Stimulated activated CD4-positive, alpha-beta T cell treated with anti-CD3 and anti-CD28 coated beads, Interleukin-1b, Interleukin-23, amount 100 ng/mL, for 48 hours (primary cell): ENCODE data around the gene ZNF148.

ENCODE experiments used
- DNase-seq: peaks from one replicate; pipeline ENCODE4 v3.0.0-alpha.2; 2020

Gene ZNF148

DNA sequence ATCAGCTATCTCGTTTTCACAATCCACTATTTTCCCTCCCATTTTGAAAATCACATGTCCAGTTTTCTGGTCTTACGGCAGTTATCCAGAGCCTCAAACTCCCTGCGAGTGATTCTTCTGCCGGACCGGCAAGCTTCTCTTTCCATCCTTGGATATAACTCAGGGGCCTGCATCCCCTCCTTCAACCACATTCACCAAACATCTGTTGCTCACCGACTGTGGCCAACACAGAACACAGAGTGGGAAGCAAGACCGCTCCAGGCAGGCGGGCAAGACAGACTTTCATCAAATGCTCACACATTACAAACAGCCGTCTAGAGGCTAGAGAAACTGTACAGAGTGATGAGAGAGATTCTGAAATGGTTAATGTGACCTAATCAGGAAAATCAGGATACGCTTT, 154.9 kb downstream of the ZNF148 start:
- no peak for DNase-seq

- no peak for DNase-seq
Measured at GRCh38 chr3:125219261-125219701, 155.8 kb downstream of the ZNF148 start.

GRCh38 chr3:125214738-125215137, 160.4 kb downstream of the ZNF148 start:
- no peak for DNase-seq

GRCh38 chr3:125213946-125214542, 161.1 kb downstream of the ZNF148 start:
- no peak for DNase-seq

DNA sequence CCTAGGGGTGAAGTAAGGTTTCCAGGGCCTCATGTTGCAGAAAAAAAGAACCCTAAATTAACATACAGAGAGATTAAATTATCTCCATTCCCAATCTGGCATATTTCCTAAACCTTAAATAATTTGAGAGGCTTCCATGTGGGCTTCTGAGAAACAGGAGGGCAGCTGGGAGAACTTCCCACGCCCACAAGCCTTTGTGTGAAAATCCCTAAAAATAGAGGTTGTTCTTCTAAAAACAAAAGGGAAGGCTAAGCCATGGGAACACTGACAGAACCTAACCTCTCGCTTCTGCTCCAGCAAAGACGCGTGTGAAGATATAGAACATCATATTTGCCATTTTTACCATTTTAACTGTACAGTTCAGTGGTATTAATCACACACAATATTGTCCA, 161.8 kb downstream of the ZNF148 start:
- DNase-seq: no peak

DNA sequence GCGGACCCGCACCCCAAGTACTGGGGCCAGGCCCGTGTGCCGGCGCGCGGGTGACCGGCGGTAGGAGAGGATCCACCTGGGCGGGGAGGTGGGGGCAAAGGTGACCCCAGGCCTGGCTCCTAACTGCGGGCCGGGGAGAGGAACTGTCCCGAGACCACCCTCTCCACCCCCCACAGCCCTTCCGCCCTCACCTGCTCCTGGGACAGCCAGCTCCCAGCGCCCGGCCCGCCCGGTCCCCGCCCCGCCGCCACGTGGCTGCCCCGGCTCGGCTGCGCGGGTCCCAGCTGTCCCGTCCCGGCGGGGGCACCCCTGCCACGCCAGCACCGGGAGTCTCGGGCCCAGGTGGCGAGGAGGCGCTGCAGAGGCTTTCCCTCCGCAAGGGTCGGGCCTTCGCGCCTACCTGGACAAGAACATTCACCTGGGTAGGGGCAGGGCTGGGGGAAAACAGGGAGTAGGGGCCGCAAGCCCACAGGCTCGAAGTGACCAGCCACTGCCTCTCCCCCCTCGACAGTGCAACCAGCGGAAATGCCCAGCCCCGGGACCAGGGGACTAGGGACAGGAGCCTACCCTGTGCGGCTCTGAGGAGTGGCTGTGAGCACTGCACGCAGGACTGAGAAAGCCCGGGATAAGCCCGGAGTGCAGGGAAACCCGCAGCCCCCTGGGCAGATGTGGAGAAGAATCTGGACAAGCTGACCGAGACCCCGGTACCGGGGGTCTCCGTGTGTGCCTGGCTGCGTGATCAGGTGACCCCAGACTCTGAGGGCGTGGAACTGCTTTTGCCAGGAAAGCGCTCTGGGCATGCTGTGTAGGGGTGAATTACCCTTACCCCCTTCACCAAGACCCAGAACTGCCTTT, 162.4 kb downstream of the ZNF148 start, which contains the start of gene SLC12A8:
Gene SLC12A8, minus strand, starts transcription at position 240 of the 855 bp plus-strand sequence. CDS start 1,399 bp downstream, outside the sequence.
- no peak for DNase-seq

- no peak for DNase-seq
Measured at GRCh38 chr3:125212091-125212508, 163.0 kb downstream of the ZNF148 start.

DNA sequence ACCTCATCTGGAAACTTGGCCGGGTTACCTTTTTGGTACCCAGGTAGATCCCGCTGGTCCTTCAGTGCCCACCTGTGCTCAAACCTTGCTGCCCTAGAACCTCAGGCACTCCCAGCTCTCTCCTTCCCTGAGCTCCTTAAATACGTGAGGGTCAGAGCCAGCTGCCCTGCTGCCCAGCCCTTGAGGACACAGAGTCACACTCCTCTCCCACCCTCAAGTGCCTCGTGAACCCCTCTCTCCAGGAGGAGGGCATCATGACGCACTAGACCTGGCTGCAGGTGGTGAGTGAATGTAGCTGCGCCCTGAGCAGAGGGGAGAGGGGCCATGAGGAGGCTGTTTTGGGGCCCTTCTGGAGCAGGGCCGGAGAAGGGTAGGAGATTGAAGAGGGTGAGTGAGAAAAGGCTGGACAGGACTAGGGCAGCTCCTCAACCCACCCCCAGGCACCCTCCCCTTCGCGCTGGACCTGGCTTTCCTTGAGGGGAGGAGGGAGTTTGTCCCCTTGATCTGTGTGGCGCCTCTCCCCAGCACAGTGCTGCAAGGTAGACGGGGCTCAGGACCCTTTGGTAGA, 163.5 kb downstream of the ZNF148 start:
- DNase-seq: no peak

GRCh38 chr3:125207949-125208568, 167.1 kb downstream of the ZNF148 start:
- no peak for DNase-seq

GRCh38 chr3:125207507-125207906, 167.6 kb downstream of the ZNF148 start:
- no peak for DNase-seq

DNA sequence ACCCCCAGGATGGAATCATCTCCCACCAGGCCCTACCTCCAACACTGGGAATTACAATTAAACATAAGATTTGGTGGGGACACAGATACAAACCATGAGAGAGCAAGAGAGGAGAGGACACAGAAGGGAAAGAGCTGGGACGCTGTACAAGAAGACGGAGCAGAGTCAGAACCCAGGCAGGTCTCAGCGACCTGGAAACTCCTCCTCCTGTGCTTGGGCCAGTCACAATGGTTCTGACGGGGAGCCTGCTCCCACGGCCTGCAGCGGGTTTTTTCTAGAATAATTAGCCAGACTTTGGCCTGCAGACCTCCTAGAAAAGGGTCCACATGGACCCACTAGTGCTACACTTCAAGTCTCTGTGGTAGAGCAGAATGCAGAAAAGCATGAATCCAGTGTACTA, 168.2 kb downstream of the ZNF148 start:
- DNase-seq: no peak

- DNase-seq: no peak
Measured at GRCh38 chr3:125203731-125204130, 171.4 kb downstream of the ZNF148 start.

GRCh38 chr3:125202197-125202596, 172.9 kb downstream of the ZNF148 start:
- DNase-seq: no peak

- no peak for DNase-seq
Measured at GRCh38 chr3:125200731-125201139, 174.4 kb downstream of the ZNF148 start.

DNA sequence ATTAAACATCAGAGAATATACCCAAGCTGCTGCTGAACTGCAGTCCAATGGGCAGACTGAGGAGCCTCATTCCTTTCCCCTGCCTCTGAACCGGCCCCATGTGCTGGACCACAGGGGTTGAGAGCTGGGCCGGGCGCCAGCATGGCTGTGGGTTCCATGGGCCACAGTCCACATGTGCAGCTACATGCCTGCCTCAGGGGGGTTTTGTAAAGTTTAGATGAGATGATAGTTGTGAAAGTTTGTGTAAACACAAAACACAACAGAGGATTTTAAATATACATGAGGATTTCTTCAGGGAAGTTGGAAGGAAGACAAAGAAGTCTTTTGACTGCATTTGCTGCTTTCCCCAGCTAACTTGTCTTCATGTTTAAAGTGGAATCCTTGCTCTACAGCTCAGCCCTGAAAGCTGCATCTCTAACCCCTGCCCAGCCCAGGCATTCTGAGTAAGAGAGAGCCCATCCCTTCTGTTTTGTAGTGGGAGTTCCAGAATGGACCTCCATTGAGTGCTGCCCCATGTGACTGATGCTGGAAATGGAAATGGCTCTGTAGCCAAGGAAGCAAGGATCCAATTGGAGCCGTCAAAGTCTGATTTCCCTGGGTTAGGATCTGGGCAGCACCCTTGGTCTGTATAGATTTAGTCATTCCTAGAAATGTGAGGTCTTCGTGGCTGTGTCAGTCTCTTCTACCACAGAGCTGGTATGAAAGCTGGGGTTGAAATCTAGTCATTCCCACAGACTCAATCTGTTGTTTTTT, 180.1 kb downstream of the ZNF148 start:
- DNase-seq: no peak

DNA sequence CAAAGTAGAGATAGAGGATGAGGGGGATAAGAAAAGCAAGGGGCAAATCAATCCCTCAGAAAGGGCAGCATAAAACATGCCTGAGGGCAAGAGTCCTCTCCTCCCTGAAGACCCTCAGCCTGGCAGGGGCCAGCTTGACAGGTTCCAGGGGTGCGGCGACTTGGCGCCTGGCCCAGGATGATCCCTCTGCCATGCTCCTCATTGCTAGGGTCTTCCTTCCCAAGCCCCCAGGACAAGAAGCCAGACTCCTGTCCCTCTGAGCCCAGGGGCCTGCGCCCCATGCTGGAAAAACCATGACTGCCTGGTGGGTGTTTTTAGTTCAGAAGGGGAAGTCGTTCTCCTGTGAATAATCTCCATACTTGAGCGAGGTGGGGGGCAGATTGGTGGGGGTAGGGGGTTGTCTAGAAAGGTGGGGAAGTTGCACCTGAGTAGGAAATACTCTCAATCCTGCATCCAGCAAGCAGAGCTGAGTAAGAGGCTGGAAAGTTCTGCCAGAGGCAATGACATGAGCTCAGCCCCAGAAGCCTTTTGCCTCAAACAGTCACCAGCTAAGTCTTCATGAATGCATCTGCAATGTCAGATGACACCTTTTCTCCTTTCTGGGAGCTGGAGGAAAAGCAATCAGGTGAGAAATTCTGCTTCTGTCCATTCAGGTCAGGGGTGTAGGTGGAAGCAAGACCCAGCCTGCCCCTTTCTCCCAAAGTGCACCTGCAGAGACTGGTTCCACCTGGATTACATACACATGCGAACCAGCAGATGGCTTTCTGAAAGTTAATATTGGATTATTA, 180.9 kb downstream of the ZNF148 start:
- DNase-seq: no peak

DNA sequence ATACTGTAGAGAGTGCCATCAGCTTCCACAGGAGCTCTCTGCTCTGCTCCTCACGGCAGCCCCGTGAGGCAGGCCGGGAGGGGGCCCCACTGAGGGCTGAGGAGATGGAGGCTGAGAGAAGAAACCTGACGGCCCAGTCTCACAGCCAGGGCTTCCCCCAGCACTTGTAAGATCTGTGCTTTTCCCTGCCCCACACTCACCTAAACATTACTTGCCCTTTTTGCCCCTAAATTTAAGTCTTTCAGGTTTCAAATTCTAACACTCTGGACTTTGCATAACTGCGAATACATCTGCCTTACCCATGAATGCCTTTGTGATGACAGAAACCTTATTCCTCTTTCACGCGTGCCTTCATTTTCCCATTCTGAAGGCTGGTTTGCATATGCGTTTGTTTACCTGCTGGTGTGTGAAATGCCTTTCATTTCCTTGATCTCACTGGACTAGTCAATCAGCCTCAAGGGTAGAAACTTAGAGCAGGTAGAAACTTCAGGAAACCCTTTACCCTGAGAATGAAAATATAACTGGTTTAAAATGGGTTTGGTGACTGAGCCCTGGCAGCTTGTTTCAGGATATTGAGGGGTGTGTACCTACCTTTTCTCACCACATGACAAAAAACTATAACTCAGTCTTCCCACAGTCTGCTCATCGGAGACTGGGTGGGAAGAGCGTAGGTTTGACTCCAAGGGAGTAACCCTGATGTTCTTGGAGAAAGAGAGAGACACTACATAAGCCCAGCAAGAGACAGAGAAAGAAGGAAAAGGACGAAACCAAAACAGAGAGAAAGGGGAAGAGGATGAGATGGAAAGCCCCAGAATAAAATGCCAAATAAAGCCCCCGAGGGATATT, 182.7 kb downstream of the ZNF148 start:
- no peak for DNase-seq

DNA sequence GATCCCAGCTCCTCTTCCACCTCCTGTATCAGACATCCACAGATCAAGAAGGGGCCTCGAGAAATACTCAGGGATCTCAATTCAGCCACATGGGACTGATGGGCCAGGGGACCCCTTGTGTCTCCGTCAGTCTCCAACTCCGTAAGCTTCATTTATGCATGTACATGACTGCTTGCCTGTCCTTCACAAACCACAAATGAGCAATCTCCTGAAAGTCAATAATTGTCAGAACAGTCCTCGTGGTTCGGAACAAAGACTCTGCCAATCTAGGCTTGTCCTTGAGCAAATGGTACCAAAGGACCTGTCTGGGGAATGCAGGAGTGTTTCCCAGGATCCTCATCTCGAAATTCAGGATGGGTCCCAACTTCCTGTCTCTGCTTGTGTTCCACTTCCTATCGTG, 183.4 kb downstream of the ZNF148 start:
- DNase-seq: no peak

DNA sequence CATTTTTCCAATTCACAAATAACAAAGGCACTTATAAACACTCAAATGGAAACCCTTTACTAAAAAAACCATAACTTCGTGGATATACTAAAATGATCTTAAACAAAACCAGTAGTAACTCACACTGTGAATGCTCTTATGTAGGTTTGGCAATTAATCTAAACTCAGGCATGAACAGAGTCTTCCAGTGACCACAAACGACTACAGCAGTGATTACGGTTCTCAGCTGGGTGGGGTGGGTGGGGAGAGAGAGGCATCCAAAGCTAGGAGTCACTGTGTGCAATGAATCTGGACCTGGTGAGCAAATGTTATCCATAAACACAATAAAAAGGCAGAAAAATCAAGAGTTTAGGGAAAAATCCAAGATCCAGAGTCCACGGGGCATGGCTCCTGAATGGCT, 183.9 kb downstream of the ZNF148 start:
- DNase-seq: no peak

DNA sequence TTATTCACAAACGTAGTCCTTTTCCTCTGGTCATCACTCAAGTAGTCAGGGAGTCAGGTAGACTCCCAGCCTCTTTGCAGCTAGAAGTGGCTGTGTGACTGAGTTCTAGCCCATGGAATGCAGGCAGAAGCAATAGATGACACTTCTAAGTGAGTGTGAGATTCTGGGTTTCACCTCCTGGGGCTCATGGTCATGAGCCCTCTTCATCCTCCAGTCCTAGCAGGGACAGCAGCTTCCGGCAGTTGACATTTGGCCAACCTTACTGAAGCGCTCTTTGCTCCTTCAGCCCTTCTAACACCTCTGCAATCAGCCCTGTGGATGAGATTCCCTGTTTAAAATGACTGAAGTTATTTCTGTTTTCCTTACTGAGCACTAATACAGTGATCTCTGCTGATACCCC, 184.3 kb downstream of the ZNF148 start:
- DNase-seq: no peak
